Subcutaneous abdominal adipose tissue (tissue), 5 donors: ENCODE data around the gene CABLES2.

Source experiments
- H3K27ac ChIP-seq: one replicate; pipeline ENCODE4 v1.7.0; 2013; ENCODE audit warnings: low read depth, mild to moderate bottlenecking, inconsistent platforms, low read length, moderate library complexity
- H3K27me3 ChIP-seq, 5 donors: one replicate each; pipeline ENCODE4 v1.7.0; 2013; ENCODE audit warnings: low read length in 5 of 5, inconsistent platforms in 1 of 5; ENCODE audit not compliant: control insufficient read depth in 5 of 5, insufficient read depth in 4 of 5
- H3K36me3 ChIP-seq, 5 donors: one replicate each; pipeline ENCODE4 v1.7.0; 2013; ENCODE audit warnings: low read length in 5 of 5; ENCODE audit not compliant: control insufficient read depth in 5 of 5, insufficient read depth in 5 of 5
- H3K4me1 ChIP-seq, 5 donors: one replicate each; pipeline ENCODE4 v1.7.0; 2013; ENCODE audit warnings: low read length in 5 of 5, mild to moderate bottlenecking in 3 of 5, moderate library complexity in 1 of 5; ENCODE audit not compliant: control insufficient read depth in 5 of 5, insufficient read depth in 5 of 5
- H3K4me3 ChIP-seq, 5 donors: one replicate each; pipeline ENCODE4 v1.7.0; 2013; ENCODE audit warnings: low read length in 5 of 5, low read depth in 1 of 5
- H3K9ac ChIP-seq, 5 donors: one replicate each; pipeline ENCODE4 v1.7.0; 2013; ENCODE audit warnings: low read length in 5 of 5, mild to moderate bottlenecking in 4 of 5, moderate library complexity in 3 of 5
- H3K9me3 ChIP-seq, 5 donors: one replicate each; pipeline ENCODE4 v1.7.0; 2013; ENCODE audit warnings: low read length in 5 of 5; ENCODE audit not compliant: control insufficient read depth in 5 of 5
- donor health status: healthy.
- donor health status: healthy.
- donor health status: healthy.
- donor health status: healthy.
- donor health status: healthy.

Gene CABLES2

DNA sequence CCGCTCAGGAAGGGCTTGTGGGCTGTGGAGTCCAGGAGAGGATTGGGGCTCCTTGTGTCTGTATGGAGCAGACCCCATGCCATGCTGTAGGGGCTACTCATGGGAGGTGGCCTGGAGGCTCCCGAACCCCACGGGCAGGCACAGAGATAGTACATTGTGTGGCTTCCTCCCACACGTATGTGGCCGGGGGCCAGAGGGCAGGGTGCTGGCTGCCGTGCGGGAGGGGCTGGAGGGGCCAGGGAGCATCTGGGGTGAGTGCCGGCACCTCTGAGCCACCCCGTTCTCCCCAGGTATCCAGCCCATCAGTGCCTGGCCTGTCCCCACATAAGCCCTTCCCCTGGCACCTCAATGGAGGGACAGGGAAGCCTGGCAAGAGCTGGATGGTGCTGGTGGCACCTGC lies 12.7 kb upstream of the CABLES2 start:
- Histone ChIP-seq H3K27ac (no peak overlapping the region), H3K9ac (no peak overlapping the region), H3K4me3 (no peak overlapping the region), H3K4me1 (no peaks in the 10 kb centered on the region), H3K9me3 (peaks cover 0 to 2% (median 0%) of the 10 kb centered on the region in 5 donors), H3K27me3 (peaks cover 10 to 53% (median 46%) of the 10 kb centered on the region in 5 donors), H3K36me3 (no peaks in the 10 kb centered on the region)

- H3K27me3 ChIP-seq, result peaks cover 2 to 52% (median 38%) of the 10 kb centered on the region in 5 donors
Measured at GRCh38 chr20:62418709-62419487, 11.8 kb upstream of the CABLES2 start.

GRCh38 chr20:62417981-62418708 lies 11.1 kb upstream of the CABLES2 start:
- Histone ChIP-seq H3K27me3 (peaks cover 1 to 45% (median 32%) of the 10 kb centered on the region in 5 donors), H3K27ac (no peak overlapping the region), H3K9ac (no peak overlapping the region), H3K9me3 (peaks cover 0 to 2% (median 0%) of the 10 kb centered on the region in 5 donors), H3K4me1 (no peaks in the 10 kb centered on the region), H3K36me3 (no peaks in the 10 kb centered on the region), H3K4me3 (no peak overlapping the region)

More at GRCh38 chr20:62418709-62419487, 11.8 kb upstream of the CABLES2 start:
- Histone ChIP-seq H3K36me3 (no peaks in the 10 kb centered on the region), H3K4me1 (no peaks in the 10 kb centered on the region), H3K4me3 (no peak overlapping the region), H3K27ac (no peak overlapping the region), H3K9ac (no peak overlapping the region), H3K9me3 (peaks cover 0 to 2% (median 0%) of the 10 kb centered on the region in 5 donors)

- Histone ChIP-seq H3K36me3 (no peaks in the 10 kb centered on the region), H3K27me3 (peaks cover 0 to 51% (median 31%) of the 10 kb centered on the region in 5 donors), H3K27ac (no peak overlapping the region), H3K9ac (no peak overlapping the region), H3K4me3 (no peak overlapping the region), H3K4me1 (no peaks in the 10 kb centered on the region), H3K9me3 (peaks cover 0 to 2% (median 0%) of the 10 kb centered on the region in 5 donors)
Measured at GRCh38 chr20:62416651-62417637, 9.9 kb upstream of the CABLES2 start.

DNA sequence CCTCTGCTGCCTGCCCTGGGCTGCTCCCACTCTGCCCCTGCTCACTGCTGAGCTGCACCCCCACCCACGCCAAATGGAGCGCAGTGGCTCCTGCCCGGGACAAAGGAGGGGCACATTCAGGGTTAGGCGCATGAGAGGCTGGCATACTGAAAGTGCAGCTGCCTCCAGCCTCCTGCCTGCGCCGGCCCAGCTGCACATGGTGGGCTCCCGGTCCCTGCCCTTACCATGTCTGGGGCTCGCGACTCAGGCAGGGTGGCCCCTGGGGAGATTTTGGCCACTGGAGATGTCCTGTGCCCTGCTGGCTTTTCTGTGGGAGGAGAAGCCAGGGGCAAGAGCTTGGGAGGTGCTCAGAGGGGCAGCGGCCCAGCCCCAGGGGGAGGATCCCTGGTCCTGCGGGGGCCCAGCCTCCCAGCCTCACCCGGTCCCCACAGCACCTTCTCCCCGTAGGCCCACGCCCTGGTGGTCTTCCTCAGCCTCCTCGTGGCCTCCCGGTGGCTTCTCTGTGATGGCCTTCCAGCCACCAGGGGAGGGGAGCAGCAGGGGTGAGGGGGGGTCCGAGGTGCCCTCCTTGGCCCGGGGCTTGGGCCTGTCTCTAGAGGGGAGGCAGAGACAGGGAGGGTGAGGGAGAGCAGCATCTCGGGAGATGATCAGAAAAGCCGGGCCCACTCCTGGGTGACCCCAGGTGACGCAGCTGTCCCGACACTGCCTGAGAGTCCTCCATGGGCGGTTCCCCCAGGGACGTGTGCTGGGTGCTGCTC lies 8.4 kb upstream of the CABLES2 start:
- Histone ChIP-seq H3K36me3 (no peaks in the 10 kb centered on the region), H3K27me3 (peaks cover 0 to 51% (median 30%) of the 10 kb centered on the region in 5 donors), H3K4me1 (no peaks in the 10 kb centered on the region)

DNA sequence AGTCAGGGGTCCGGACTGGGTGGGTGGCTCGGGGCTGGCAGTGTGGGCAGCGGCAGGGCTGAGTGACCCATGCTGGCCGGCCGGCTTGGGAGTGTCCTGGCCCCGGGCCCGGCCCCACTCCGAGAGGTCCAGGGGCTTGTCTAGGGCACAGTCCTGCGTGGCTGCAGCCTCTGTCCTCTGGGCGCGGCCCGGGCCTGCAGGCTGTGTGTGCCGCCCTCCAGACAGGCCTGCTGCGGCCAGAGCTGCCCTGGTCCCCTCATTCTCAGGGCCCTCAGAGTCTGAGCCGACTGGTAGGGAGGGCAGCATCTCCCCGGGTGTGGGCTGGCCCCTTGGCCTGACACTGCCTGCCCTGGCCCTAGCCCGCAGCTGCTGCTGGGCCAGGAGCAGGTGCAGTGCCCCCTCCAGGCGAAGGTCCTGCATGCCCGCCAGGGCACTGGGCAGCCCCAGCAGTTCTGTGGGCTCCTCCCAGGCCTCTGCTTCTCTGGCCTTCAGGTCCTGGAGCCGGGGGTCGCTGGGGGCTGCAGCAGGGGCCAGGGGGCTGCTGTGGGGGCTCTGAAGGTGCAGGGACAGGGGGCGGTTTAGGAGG lies 6.9 kb upstream of the CABLES2 start:
- no peak overlapping the region for H3K27ac ChIP-seq
- H3K9ac ChIP-seq, result no peak overlapping the region
- no peaks in the 10 kb centered on the region for H3K9me3 ChIP-seq
- peaks cover 4 to 40% (median 28%) of the 10 kb centered on the region in 5 donors for H3K27me3 ChIP-seq
- no peak overlapping the region for H3K4me3 ChIP-seq
- peaks cover 0 to 9% (median 6%) of the 10 kb centered on the region in 5 donors for H3K4me1 ChIP-seq
- no peaks in the 10 kb centered on the region for H3K36me3 ChIP-seq

More for the DNA sequence above, 8.4 kb upstream of the CABLES2 start:
- H3K9ac ChIP-seq, result no peak overlapping the region
- H3K27ac ChIP-seq, result no peak overlapping the region
- H3K4me3 ChIP-seq, result no peak overlapping the region
- no peaks in the 10 kb centered on the region for H3K9me3 ChIP-seq

GRCh38 chr20:62413025-62413570 lies 6.0 kb upstream of the CABLES2 start:
- no peaks in the 10 kb centered on the region for H3K36me3 ChIP-seq
- H3K4me3 ChIP-seq, result no peak overlapping the region
- H3K27ac ChIP-seq, result no peak overlapping the region
- no peaks in the 10 kb centered on the region for H3K9me3 ChIP-seq
- H3K9ac ChIP-seq, result no peak overlapping the region
- peaks cover 0 to 9% (median 6%) of the 10 kb centered on the region in 5 donors for H3K4me1 ChIP-seq
- H3K27me3 ChIP-seq, result peaks cover 9 to 37% (median 25%) of the 10 kb centered on the region in 5 donors

DNA sequence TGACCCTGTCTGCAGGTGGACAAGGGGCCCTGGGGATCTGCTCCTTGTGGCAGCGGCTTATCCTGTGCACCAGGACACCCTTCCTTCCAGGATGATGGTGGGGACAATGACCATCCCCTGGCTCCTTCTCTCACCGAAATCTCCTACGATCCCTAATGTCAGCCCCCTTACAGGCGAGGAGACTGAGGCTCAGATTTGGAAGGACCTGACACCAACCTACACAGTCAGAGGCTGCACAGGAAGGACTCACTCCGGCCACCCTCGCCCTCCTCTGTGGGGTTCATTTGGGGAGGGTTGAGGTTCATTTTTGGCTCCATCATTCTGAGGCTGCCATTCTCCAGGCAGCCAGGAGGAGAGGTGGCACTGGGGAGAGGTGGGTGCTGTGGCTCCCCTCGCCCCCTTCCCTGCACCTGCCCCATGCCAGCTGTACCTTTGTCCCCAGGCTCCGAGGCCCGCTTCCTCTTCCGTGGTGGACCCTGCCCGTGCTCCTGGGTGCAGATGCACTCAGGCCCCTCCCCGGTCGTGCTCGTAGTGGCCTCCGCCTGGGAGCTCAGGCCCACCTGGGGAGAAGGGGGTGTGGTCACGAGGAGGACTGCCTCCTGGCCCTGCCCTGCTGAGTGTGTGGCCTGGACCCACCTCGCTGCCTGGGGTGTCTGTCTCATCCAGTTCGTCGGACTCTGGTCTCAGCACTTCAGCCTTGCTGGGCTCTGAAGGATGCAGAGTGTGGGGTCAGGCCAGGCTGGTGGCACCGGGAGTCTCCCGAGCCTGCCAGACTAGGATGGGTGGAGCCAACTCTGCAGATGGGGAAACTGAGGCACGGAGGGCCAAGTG lies 5.3 kb upstream of the CABLES2 start:
- H3K27ac ChIP-seq, result no peak overlapping the region
- no peaks in the 10 kb centered on the region for H3K9me3 ChIP-seq
- H3K36me3 ChIP-seq, result no peaks in the 10 kb centered on the region
- no peak overlapping the region for H3K9ac ChIP-seq
- H3K4me3 ChIP-seq, result no peak overlapping the region
- H3K4me1 ChIP-seq, result peaks cover 0 to 15% (median 11%) of the 10 kb centered on the region in 5 donors
- peaks cover 9 to 33% (median 22%) of the 10 kb centered on the region in 5 donors for H3K27me3 ChIP-seq
